Keratinocyte (primary cell): ENCODE results near the gene CTDSP2. TPM values are rescaled to one million over a fixed set of nuclear protein-coding genes. Genes with fewer than 3 reads are reported as not detected.

Experiments
- DNase-seq: peaks from one replicate; pipeline ENCODE4 v3.0.0-alpha.2; 2011; ENCODE audit warnings: low read depth, missing footprints, low spot score
- FAIRE-seq: peaks from 2 replicates; lab custom pipeline; 2011; peaks lifted over from hg19 to GRCh38; lab: Jason Lieb, UNC
- H2AFZ ChIP-seq: 2 replicates; pipeline ENCODE4 v1.6.0; 2012; ENCODE audit warnings: low read length, control low read depth, inconsistent platforms; ENCODE audit not compliant: control insufficient read depth
- H3K27ac ChIP-seq: 2 replicates; pipeline ENCODE4 v1.5.1; 2011; ENCODE audit warnings: low read length; ENCODE audit not compliant: control insufficient read depth, insufficient read depth
- H3K27me3 ChIP-seq: 3 replicates; pipeline ENCODE4 v1.6.0; 2011; ENCODE audit warnings: low read length; ENCODE audit not compliant: control insufficient read depth, insufficient read depth; ENCODE audit errors: extremely low read depth
- H3K36me3 ChIP-seq, 2 experiments: 2 replicates in 1 of 2; 3 replicates in 1 of 2; pipeline ENCODE4 v1.5.1; 2011; ENCODE audit warnings: low read length in 2 of 2, mild to moderate bottlenecking in 1 of 2; ENCODE audit not compliant: control insufficient read depth in 2 of 2, insufficient read depth in 2 of 2; ENCODE audit errors: extremely low read depth in 1 of 2
- H3K4me1 ChIP-seq: 3 replicates; pipeline ENCODE4 v1.5.1; 2011; ENCODE audit warnings: low read length; ENCODE audit not compliant: control insufficient read depth, insufficient read depth; ENCODE audit errors: extremely low read depth
- H3K4me2 ChIP-seq: 3 replicates; pipeline ENCODE4 v1.6.0; 2011; ENCODE audit warnings: low read depth, low read length; ENCODE audit not compliant: control insufficient read depth, insufficient read depth; ENCODE audit errors: extremely low read depth
- H3K4me3 ChIP-seq, 3 experiments: fragments of 200-600 bp in 1 of 3; sonication (generic) in 1 of 3; 2 replicates in 2 of 3; 3 replicates in 1 of 3; pipeline ENCODE4 v1.5.1; 2011 to 2016; ENCODE audit warnings: low read length in 3 of 3, mild to moderate bottlenecking in 3 of 3, control low read depth in 2 of 3, inconsistent platforms in 1 of 3, low read depth in 1 of 3, mixed read lengths in 1 of 3, mixed run types in 1 of 3, moderate library complexity in 1 of 3; ENCODE audit not compliant: control insufficient read depth in 2 of 3, insufficient read depth in 2 of 3; ENCODE audit errors: extremely low read depth in 1 of 3
- H3K79me2 ChIP-seq: 2 replicates; pipeline ENCODE4 v1.6.0; 2012; ENCODE audit warnings: low read length; ENCODE audit not compliant: control insufficient read depth, insufficient read depth
- H3K9ac ChIP-seq: 3 replicates; pipeline ENCODE4 v1.6.0; 2011; ENCODE audit warnings: low read length; ENCODE audit not compliant: control insufficient read depth, insufficient read depth; ENCODE audit errors: extremely low read depth
- H3K9me1 ChIP-seq: 3 replicates; pipeline ENCODE4 v1.6.0; 2011; ENCODE audit warnings: low read length; ENCODE audit not compliant: control insufficient read depth, insufficient read depth; ENCODE audit errors: extremely low read depth
- H3K9me3 ChIP-seq: 2 replicates; pipeline ENCODE4 v1.5.1; 2012; ENCODE audit warnings: low read depth, low read length; ENCODE audit not compliant: control insufficient read depth
- H4K20me1 ChIP-seq: 3 replicates; pipeline ENCODE4 v1.6.0; 2011; ENCODE audit warnings: low read length; ENCODE audit not compliant: control insufficient read depth, insufficient read depth; ENCODE audit errors: extremely low read depth
- EZH2 ChIP-seq: IDR thresholded peaks from one replicate; pipeline ENCODE4 v1.6.1; 2012; ENCODE audit warnings: inconsistent platforms, mild to moderate bottlenecking, low read length, moderate library complexity
- dilution Hi-C: fragments of 300-500 bp; cut with MboI; formaldehyde crosslinking; loops from one replicate; pipeline ENCODE4 v1.7.0; 2020; ENCODE audit warnings: low sequenced_read_pairs; ENCODE audit not compliant: extremely low pct_ligation_motif_present
- polyA plus RNA-seq, 5 experiments: library from polyadenylated mRNA; depleted of rRNA in 3 of 5; stranded (reverse) in 3 of 5; stranded (forward) in 1 of 5; unstranded in 1 of 5; fragments of >200 nt; gene quantifications; 1 replicate in 1 of 5; 2 replicates in 3 of 5; 3 replicates in 1 of 5; pipeline versions ENCODE4 v1.2.1 to v1.2.3, GENCODE V29; 2011 to 2012; ENCODE audit warnings: missing spikeins in 2 of 5, low read depth in 1 of 5, low replicate concordance in 1 of 5
- TF ChIP-seq, protein P1 (sequence below), 3 experiments: IDR thresholded peaks in 1 of 3; conservative IDR thresholded peaks in 1 of 3; optimal IDR thresholded peaks in 1 of 3; 2 replicates in 2 of 3; 3 replicates in 1 of 3; pipeline versions ENCODE3 to v1.5.1; 2011; ENCODE audit warnings: low read length in 3 of 3, mild to moderate bottlenecking in 3 of 3, moderate library complexity in 2 of 3, control low read depth in 1 of 3, inconsistent platforms in 1 of 3; ENCODE audit not compliant: insufficient read depth in 2 of 3; ENCODE audit errors: extremely low read depth in 1 of 3

Gene CTDSP2
- polyA plus RNA-seq, 1 donor (not counting 4 experiments of a cell fraction or from before 2014, with no cell fraction given), result 54.6 TPM

GRCh38 chr12:57844709-57845477, 1.6 kb downstream of the CTDSP2 start:
- Histone ChIP-seq H3K4me1 (peaks cover 34% of the 10 kb centered on the region), H2AFZ (no peak overlapping the region), H3K4me2 (peak overlapping the region; percentile 92), H3K36me3 (no peaks in the 10 kb centered on the region), H3K27me3 (no peaks in the 10 kb centered on the region), H3K9me1 (peaks cover 5% of the 10 kb centered on the region), H4K20me1 (peaks cover 9% of the 10 kb centered on the region), H3K9ac (peak overlapping the region; percentile 91), H3K79me2 (peaks cover 64% of the 10 kb centered on the region), H3K4me3 (peak overlapping the region; percentile 87 to 95 (median 92)), H3K9me3 (no peaks in the 10 kb centered on the region), H3K27ac (peak overlapping the region; percentile 86)
- dilution Hi-C loops, result no loop called here
- TF ChIP-seq, protein P1, sequence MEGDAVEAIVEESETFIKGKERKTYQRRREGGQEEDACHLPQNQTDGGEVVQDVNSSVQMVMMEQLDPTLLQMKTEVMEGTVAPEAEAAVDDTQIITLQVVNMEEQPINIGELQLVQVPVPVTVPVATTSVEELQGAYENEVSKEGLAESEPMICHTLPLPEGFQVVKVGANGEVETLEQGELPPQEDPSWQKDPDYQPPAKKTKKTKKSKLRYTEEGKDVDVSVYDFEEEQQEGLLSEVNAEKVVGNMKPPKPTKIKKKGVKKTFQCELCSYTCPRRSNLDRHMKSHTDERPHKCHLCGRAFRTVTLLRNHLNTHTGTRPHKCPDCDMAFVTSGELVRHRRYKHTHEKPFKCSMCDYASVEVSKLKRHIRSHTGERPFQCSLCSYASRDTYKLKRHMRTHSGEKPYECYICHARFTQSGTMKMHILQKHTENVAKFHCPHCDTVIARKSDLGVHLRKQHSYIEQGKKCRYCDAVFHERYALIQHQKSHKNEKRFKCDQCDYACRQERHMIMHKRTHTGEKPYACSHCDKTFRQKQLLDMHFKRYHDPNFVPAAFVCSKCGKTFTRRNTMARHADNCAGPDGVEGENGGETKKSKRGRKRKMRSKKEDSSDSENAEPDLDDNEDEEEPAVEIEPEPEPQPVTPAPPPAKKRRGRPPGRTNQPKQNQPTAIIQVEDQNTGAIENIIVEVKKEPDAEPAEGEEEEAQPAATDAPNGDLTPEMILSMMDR (optimal IDR thresholded peaks at IDR 0.05 in 1 of 3, IDR thresholded peaks at IDR 0.05 in 1 of 3, conservative IDR thresholded peaks at IDR 0.05 in 1 of 3; ENCODE audit: extremely low read depth in 1 of 3, insufficient read depth in 2 of 3, low read length in 3 of 3), result no peak
- no peak for TF ChIP-seq EZH2
- DNase-seq, result no peak
- peak; percentile 48 for FAIRE-seq

- H3K4me3 ChIP-seq, result no peak overlapping the region
- no peak overlapping the region for H2AFZ ChIP-seq
- peaks cover 49% of the 10 kb centered on the region for H3K4me1 ChIP-seq
- TF ChIP-seq, protein P1 (optimal IDR thresholded peaks at IDR 0.05 in 1 of 3, IDR thresholded peaks at IDR 0.05 in 1 of 3, conservative IDR thresholded peaks at IDR 0.05 in 1 of 3; ENCODE audit: extremely low read depth in 1 of 3, insufficient read depth in 2 of 3, low read length in 3 of 3), result no peak
- TF ChIP-seq EZH2, result no peak
- H3K9ac ChIP-seq, result no peak overlapping the region
- no peak overlapping the region for H3K27ac ChIP-seq
- no peaks in the 10 kb centered on the region for H3K9me3 ChIP-seq
- H4K20me1 ChIP-seq, result peaks cover 9% of the 10 kb centered on the region
- no peaks in the 10 kb centered on the region for H3K27me3 ChIP-seq
- DNase-seq, result no peak
- H3K36me3 ChIP-seq, result no peaks in the 10 kb centered on the region
- peaks cover 82% of the 10 kb centered on the region for H3K79me2 ChIP-seq
- dilution Hi-C loops, result no loop called here
- FAIRE-seq, result no peak
- H3K4me2 ChIP-seq, result peak overlapping the region; percentile 28
- H3K9me1 ChIP-seq, result peaks cover 5% of the 10 kb centered on the region
Measured at GRCh38 chr12:57842342-57843294, 3.9 kb downstream of the CTDSP2 start.
